Body of pancreas (tissue), 4 donors: ENCODE results near the gene PANX3. TPM values are rescaled to one million over a fixed set of nuclear protein-coding genes. Genes with fewer than 3 reads are reported as not detected.

Experiments used
- ATAC-seq: fragments of 150-250 bp; one replicate; pipeline ENCODE4 v1.9.1; 2016
- DNase-seq, 4 donors: peaks; one replicate each; pipeline ENCODE4 v3.0.0-alpha.2; 2019
- H3K27ac ChIP-seq, 4 donors: fragments of 200-600 bp; sonication (generic); 1 replicate in 3 of 4; 2 replicates in 1 of 4; pipeline versions ENCODE4 v1.5.1 to v1.6.1; 2016 to 2019; ENCODE audit warnings: mild to moderate bottlenecking in 1 of 4, mixed read lengths in 1 of 4, moderate library complexity in 1 of 4
- H3K27me3 ChIP-seq, 2 donors: fragments of 200-600 bp; sonication (generic); one replicate each; pipeline ENCODE4 v1.6.0; 2016; ENCODE audit warnings: mild to moderate bottlenecking in 1 of 2
- H3K36me3 ChIP-seq, 2 donors: fragments of 200-600 bp; sonication (generic); replicated peaks in 1 of 2; 2 replicates each; pipeline ENCODE4 v1.5.1; 2016; ENCODE audit warnings: low read depth in 2 of 2; ENCODE audit not compliant: insufficient read depth in 1 of 2
- H3K4me1 ChIP-seq: fragments of 200-600 bp; sonication (generic); one replicate; pipeline ENCODE4 v1.6.0; 2016
- H3K4me3 ChIP-seq, 2 donors: fragments of 200-600 bp; sonication (generic); 1 replicate in 1 of 2; 2 replicates in 1 of 2; pipeline ENCODE4 v1.5.1; 2016 to 2019
- H3K9me3 ChIP-seq, 3 donors: fragments of 200-600 bp; sonication (generic); 1 replicate in 2 of 3; 2 replicates in 1 of 3; pipeline ENCODE4 v1.5.1; 2016
- CTCF ChIP-seq, 7 experiments: fragments of 450-650 bp in 4 of 7; fragments of 200-600 bp in 3 of 7; sonication (generic) in 3 of 7; IDR thresholded peaks; one replicate each; pipeline ENCODE4 v1.5.1; 2016 to 2019; ENCODE audit warnings: antibody characterized with exemption in 7 of 7
- POLR2A ChIP-seq, 3 donors: fragments of 450-650 bp; IDR thresholded peaks; one replicate each; pipeline ENCODE4 v1.6.1; 2016; ENCODE audit warnings: antibody characterized with exemption in 3 of 3, mild to moderate bottlenecking in 2 of 3
- WGBS, 2 donors: methylation state at CpG; one replicate each; pipeline ENCODE4 v1.1.5; 2017; 5-methylcytosine and 5-hydroxymethylcytosine counted together
- intact Hi-C: fragments of 100-400 bp; cut with DNase I; formaldehyde crosslinking; loops from one replicate; pipeline ENCODE4 v1.15.1; 2023
- total RNA-seq, 2 donors: library from RNA; depleted of rRNA; stranded (reverse); fragments of >200 nt; gene quantifications; one replicate each; pipeline ENCODE4 v1.1.0, GENCODE V29; 2016

The PANX3 gene
- total RNA-seq, 2 donors from 2014 or later, result not detected

DNA sequence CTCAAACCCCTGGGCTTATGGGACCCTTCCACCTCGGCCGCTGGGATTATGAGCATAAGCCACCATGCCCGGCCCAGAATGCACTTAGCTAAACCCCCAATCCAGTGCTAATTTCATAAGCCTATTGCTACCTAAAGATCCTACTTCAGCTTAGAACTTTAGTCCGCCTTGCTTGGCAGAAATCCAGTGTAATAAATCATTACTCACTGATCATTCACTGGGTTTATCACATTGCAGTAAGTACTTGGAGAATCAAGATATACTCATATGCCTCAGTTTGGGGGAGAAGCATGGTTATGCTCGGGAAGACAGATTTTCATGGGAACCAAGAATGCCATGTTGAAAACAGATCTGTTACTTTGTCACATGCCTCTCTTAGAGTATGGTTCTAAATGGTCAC, 7.6 kb downstream of the PANX3 start:
- H3K27me3 ChIP-seq, result no peaks in the 10 kb centered on the region
- H3K27ac ChIP-seq, result no peak overlapping the region
- DNase-seq, result no peak
- H3K4me3 ChIP-seq, result no peak overlapping the region
- H3K9me3 ChIP-seq, result no peaks in the 10 kb centered on the region
- 56 to 57% methylated on average over 5 of the region's 5 CpGs for WGBS, 2 donors
- TF ChIP-seq POLR2A (IDR thresholded peaks at IDR 0.05) (no peak), CTCF (IDR thresholded peaks at IDR 0.05) (no peak)
- intact Hi-C loops, result no loop called here
- no peaks in the 10 kb centered on the region for H3K36me3 ChIP-seq
- H3K4me1 ChIP-seq, result peaks cover 10% of the 10 kb centered on the region
- no peak for ATAC-seq

DNA sequence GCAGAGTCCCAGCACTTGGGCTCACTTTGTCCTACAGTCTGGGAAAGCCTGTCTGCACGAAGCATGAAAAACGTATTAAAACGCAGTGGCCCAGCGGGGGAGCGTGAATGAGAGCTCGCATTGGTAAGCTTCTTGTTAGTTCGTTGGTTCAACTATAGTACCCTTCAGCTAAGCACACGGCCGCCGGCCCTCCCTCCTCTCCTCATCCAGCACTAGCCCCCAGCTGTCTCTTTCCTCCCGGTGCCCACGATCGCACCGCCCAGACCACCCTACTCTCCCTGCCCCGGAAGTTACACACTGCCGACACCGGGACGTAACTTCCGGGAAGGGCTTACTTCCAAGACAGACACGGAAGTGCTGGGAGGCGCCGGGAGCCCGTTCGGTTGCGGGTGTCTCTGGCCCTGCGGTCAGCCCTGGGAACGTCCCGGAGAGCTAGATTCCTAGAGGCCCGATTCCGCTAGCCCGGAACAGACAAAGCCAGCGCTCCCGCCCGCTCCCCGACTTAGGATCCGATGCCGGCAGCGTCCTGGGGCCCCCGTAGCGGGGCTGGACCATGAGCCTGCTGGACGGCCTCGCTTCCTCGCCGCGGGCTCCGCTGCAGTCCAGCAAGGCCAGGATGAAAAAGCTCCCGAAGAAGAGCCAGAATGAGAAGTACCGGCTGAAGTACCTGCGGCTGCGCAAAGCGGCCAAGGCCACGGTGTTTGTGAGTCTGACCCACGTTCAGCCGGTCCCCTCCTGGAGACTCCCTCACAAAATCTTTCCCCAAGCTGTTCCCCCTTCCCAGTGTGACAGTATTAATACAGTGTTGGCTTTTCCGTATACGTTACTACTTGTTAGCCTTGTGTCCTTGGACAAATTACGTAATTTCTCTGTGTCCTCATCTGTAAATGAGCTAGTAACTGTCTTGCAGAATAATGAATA, 11.6 kb downstream of the PANX3 start, which contains the start of gene TBRG1:
TBRG1 (plus strand) TSS at position 334 of the 921 bp plus-strand sequence; CDS start at position 554, 220 bp downstream.
- TF ChIP-seq POLR2A (IDR thresholded peaks at IDR 0.05), result peak; percentile 75 to 93 (median 93)
- no peak for TF ChIP-seq CTCF (IDR thresholded peaks at IDR 0.05)
- whole genome bisulfite sequencing, 2 donors, result 0% methylated on average over 49 to 57 of the region's 57 CpGs
- H3K4me3 ChIP-seq, result peak within 1 kb of the TSS; percentile 47 to 72
- ATAC-seq (peak; percentile 96), DNase-seq (peak; percentile 83 to 89 (median 85))
- H3K36me3 ChIP-seq, result peaks cover 0 to 3% of the 10 kb centered on the region in 2 donors
- peaks cover 18% of the 10 kb centered on the region for H3K4me1 ChIP-seq
- intact Hi-C loops, result no loop called here
- no peaks in the 10 kb centered on the region for H3K9me3 ChIP-seq
- peak within 1 kb of the TSS; percentile 84 to 90 (median 88) for H3K27ac ChIP-seq
- H3K27me3 ChIP-seq, result no peaks in the 10 kb centered on the region

- H3K27ac ChIP-seq, result no peak overlapping the region
- TF ChIP-seq POLR2A (IDR thresholded peaks at IDR 0.05), result no peak
- TF ChIP-seq CTCF (IDR thresholded peaks at IDR 0.05), result no peak
- no peak for DNase-seq
- H3K4me1 ChIP-seq, result peaks cover 18% of the 10 kb centered on the region
- H3K4me3 ChIP-seq, result no peak overlapping the region
- peaks cover 0 to 8% of the 10 kb centered on the region in 2 donors for H3K36me3 ChIP-seq
- no peaks in the 10 kb centered on the region for H3K9me3 ChIP-seq
- 57 to 58% methylated on average over 4 of the region's 4 CpGs for WGBS, 2 donors
- H3K27me3 ChIP-seq, result no peaks in the 10 kb centered on the region
- intact Hi-C loops, result no loop called here
- no peak for ATAC-seq
Measured at GRCh38 chr11:124623861-124624525, 12.8 kb downstream of the PANX3 start.

DNA sequence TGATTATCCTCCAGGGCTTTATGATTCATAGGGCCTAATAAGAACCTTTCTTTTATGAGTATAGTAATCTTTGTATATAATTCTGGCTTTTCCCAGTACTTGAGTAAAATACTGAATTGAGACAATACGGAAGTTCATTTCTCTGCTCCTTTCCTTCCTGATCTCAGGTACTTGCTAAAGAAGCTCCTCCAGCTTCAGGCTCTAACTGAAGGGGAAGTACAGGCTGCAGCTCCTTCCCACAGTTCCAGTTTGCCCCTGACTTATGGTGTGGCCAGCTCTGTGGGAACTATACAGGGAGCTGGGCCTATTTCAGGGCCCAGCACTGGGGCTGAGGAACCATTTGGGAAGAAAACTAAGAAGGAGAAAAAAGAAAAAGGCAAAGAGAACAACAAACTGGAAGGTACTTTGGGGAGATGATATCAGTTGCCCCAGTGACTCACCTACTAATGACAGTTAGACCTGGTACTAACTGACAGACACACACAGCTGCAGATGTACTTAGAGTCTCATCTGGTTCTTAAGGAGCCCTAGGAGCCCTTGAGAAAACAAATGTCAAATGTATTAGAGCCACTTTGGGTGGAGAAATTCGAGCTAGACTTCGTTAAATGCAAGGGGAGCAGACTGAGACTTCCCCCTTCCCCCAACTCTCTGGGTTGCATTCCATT, 14.4 kb downstream of the PANX3 start:
- no peak for ATAC-seq
- WGBS, 2 donors, result 86 to 93% methylated on average over 3 of the region's 3 CpGs
- intact Hi-C loops, result no loop called here
- Histone ChIP-seq H3K4me1 (peaks cover 18% of the 10 kb centered on the region), H3K9me3 (no peaks in the 10 kb centered on the region), H3K27ac (no peak overlapping the region), H3K4me3 (no peak overlapping the region), H3K27me3 (no peaks in the 10 kb centered on the region), H3K36me3 (peaks cover 0 to 10% of the 10 kb centered on the region in 2 donors)
- no peak for TF ChIP-seq POLR2A (IDR thresholded peaks at IDR 0.05)
- TF ChIP-seq CTCF (IDR thresholded peaks at IDR 0.05), result no peak
- no peak for DNase-seq
